Fibroblast of lung (primary cell): Measurements from ENCODE around the gene PAM.

ENCODE experiments used
- EZH2 ChIP-seq: IDR thresholded peaks from 2 replicates; pipeline ENCODE4 v1.5.1; 2012; ENCODE audit warnings: low read length, control low read depth, mild to moderate bottlenecking; ENCODE audit errors: missing control alignments
- TF ChIP-seq, protein P1 (sequence below), 2 donors: IDR thresholded peaks in 1 of 2; conservative IDR thresholded peaks in 1 of 2; 1 replicate in 1 of 2; 2 replicates in 1 of 2; pipeline ENCODE4 v1.5.1; 2011 to 2012; ENCODE audit warnings: low read length in 2 of 2, control low read depth in 1 of 2, inconsistent platforms in 1 of 2, low read depth in 1 of 2, mild to moderate bottlenecking in 1 of 2

DNA sequence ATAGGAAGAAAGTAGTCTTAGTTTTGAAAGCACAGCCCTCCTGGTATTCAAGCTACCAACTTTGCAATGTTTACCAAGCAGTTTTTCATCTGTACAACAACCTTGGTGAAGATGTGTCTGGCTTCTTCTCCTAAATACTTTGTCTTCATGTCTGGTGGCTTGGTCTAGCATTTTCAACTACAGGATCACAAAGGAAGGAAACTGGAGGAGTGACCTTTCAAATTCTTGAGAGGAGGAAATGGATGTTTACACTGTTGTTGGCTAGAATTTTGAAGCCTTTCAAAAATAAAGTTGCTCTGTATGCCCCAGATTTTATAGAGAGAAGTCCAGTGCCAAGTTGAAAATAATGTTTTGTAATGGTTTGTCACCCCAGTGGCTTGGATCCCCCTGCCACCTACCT lies 16.3 kb downstream of the PAM start:
- TF ChIP-seq, protein P1, sequence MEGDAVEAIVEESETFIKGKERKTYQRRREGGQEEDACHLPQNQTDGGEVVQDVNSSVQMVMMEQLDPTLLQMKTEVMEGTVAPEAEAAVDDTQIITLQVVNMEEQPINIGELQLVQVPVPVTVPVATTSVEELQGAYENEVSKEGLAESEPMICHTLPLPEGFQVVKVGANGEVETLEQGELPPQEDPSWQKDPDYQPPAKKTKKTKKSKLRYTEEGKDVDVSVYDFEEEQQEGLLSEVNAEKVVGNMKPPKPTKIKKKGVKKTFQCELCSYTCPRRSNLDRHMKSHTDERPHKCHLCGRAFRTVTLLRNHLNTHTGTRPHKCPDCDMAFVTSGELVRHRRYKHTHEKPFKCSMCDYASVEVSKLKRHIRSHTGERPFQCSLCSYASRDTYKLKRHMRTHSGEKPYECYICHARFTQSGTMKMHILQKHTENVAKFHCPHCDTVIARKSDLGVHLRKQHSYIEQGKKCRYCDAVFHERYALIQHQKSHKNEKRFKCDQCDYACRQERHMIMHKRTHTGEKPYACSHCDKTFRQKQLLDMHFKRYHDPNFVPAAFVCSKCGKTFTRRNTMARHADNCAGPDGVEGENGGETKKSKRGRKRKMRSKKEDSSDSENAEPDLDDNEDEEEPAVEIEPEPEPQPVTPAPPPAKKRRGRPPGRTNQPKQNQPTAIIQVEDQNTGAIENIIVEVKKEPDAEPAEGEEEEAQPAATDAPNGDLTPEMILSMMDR (conservative IDR thresholded peaks at IDR 0.05 in 1 of 2, IDR thresholded peaks at IDR 0.05 in 1 of 2; ENCODE audit: low read depth in 1 of 2, low read length in 2 of 2): no peak
- no peak for TF ChIP-seq EZH2
